ENCODE results near the gene CFAP61. TPM values are rescaled to one million over a fixed set of nuclear protein-coding genes. Genes with fewer than 3 reads are reported as not detected.

The CFAP61 gene
- total RNA-seq, 1 donor from 2014 or later: not detected

DNA sequence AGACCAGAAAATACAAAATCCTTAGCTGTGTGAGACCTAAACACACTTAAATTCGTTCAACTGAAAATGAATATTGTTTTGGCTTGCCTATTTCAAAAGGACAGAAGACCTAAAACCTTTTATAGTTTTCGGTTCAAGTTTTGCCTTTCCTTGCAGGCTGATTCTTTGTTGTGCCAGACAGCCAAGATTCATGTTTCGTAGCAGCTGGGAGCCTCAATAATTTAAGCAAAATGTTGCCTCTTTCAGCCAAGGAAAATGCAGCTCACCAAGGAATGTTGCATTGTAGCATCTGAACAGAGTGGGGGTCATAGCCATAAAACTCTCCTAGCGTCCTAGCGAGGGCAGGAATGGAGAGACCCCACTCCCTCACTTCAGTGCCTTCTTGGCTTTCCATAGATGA lies 223.3 kb downstream of the CFAP61 start:
- DNase-seq (ENCODE audit: low read depth): no peak
- no peak overlapping the region for H3K4me3 ChIP-seq (ENCODE audit: low read depth, low read length)
- TF ChIP-seq, protein P1, sequence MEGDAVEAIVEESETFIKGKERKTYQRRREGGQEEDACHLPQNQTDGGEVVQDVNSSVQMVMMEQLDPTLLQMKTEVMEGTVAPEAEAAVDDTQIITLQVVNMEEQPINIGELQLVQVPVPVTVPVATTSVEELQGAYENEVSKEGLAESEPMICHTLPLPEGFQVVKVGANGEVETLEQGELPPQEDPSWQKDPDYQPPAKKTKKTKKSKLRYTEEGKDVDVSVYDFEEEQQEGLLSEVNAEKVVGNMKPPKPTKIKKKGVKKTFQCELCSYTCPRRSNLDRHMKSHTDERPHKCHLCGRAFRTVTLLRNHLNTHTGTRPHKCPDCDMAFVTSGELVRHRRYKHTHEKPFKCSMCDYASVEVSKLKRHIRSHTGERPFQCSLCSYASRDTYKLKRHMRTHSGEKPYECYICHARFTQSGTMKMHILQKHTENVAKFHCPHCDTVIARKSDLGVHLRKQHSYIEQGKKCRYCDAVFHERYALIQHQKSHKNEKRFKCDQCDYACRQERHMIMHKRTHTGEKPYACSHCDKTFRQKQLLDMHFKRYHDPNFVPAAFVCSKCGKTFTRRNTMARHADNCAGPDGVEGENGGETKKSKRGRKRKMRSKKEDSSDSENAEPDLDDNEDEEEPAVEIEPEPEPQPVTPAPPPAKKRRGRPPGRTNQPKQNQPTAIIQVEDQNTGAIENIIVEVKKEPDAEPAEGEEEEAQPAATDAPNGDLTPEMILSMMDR (conservative IDR thresholded peaks at IDR 0.05; ENCODE audit: low read depth, low read length): no peak

GRCh38 chr20:20276811-20277530 lies 224.6 kb downstream of the CFAP61 start:
- TF ChIP-seq, protein P1 (conservative IDR thresholded peaks at IDR 0.05; ENCODE audit: low read depth, low read length): no peak
- H3K4me3 ChIP-seq (ENCODE audit: low read depth, low read length): no peak overlapping the region
- no peak for DNase-seq (ENCODE audit: low read depth)

DNA sequence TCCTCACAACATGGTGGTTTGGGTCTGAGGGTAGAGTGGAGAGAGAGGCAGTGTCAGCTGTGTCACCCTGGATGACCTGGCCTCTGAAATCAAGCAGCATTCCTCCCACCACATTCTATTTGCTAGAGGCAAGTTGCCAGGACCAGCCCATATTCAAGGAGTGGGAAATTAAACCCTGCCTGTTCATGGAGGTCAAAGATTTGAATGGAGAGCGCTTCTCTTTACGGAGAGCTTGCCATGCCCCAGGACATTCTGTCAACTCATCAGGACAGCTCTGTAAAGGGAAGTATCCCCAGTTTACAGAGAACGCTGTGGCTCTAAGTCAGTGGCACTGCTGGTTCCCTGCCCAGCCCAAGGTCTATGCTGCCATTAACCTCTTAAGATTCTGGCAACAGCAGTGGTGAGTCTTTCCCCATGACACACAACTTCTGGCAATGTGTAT lies 225.6 kb downstream of the CFAP61 start:
- no peak overlapping the region for H3K4me3 ChIP-seq (ENCODE audit: low read depth, low read length)
- DNase-seq (ENCODE audit: low read depth): no peak
- TF ChIP-seq, protein P1 (conservative IDR thresholded peaks at IDR 0.05; ENCODE audit: low read depth, low read length): no peak

- no peak for DNase-seq (ENCODE audit: low read depth)
- H3K4me3 ChIP-seq (ENCODE audit: low read depth, low read length): no peak overlapping the region
- TF ChIP-seq, protein P1 (conservative IDR thresholded peaks at IDR 0.05; ENCODE audit: low read depth, low read length): no peak
These were observed 233.7 kb downstream of the CFAP61 start for GRCh38 chr20:20286061-20286460.

- DNase-seq (ENCODE audit: low read depth): no peak
- no peak overlapping the region for H3K4me3 ChIP-seq (ENCODE audit: low read depth, low read length)
- TF ChIP-seq, protein P1 (conservative IDR thresholded peaks at IDR 0.05; ENCODE audit: low read depth, low read length): no peak
These were observed 237.0 kb downstream of the CFAP61 start for GRCh38 chr20:20289331-20289730.

DNA sequence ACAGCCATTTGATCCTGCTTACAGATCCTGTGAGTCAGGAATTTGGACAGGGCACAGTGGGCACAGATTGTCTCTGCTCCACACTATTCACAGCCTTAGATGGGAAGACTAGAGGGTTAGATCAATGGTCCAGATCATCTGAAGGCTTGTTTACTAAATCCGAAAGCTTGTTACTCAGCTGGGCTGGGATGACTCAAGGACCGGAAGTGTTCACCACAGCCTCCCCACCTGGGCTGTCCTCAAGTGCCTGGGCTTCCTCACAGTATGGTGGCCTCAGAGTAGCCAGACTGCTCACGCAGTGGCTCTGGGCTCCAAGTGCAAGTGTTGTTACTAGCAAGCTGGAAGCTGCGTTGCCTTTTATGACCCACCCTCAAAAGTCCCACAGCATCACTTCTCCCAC lies 240.1 kb downstream of the CFAP61 start:
- TF ChIP-seq, protein P1 (conservative IDR thresholded peaks at IDR 0.05; ENCODE audit: low read depth, low read length): no peak
- no peak for DNase-seq (ENCODE audit: low read depth)

GRCh38 chr20:20293141-20293540 lies 240.8 kb downstream of the CFAP61 start:
- TF ChIP-seq, protein P1 (conservative IDR thresholded peaks at IDR 0.05; ENCODE audit: low read depth, low read length): no peak
- no peak overlapping the region for H3K4me3 ChIP-seq (ENCODE audit: low read depth, low read length)
- DNase-seq (ENCODE audit: low read depth): no peak

More for the DNA sequence above, 240.1 kb downstream of the CFAP61 start:
- H3K4me3 ChIP-seq (ENCODE audit: low read depth, low read length): no peak overlapping the region

All from epithelial cell of proximal tubule (primary cell).